NCI-H510A treated with DMSO at 0.1 percent for 48 hours (cell line): ENCODE data around the gene EXOC3.

Source experiments
- DNase-seq: peaks from one replicate; lab custom pipeline; 2025; lab: John Stamatoyannopoulos, UW

The EXOC3 gene

GRCh38 chr5:426392-426976, 16.5 kb upstream of the EXOC3 start:
- DNase-seq = no peak

DNA sequence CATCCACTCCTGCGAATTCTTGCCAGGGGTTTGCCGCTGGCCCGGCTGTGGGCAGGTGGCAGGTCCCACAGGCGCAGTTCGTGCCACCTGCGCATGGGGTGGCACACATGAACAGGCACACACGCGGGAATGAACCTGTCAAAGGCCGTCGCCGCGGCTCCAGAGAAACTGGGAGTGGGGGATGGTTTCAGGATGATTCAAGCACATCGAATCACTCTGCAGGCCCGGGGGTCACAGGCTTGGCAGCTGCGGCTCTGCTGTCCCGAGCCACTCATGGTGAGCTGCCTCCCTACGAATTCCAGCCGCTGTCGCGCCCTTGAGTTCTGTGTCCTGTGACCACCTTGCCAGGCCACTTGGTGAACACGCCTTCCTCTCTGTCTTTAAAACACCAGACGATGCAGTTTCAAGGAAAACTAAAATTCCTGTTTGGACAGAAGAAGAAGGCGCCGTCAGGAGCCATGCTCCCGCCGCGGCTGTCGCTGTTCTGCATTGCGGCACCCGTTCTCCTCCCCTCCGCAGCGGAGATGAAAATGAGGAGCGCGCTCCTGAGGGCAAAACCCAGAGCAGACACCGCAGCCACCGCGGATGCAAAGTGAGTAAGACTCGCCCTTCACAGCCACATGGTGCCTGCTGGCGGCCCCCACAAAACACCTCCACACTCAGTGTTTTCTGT, 15.4 kb upstream of the EXOC3 start:
- DNase-seq = no peak

DNA sequence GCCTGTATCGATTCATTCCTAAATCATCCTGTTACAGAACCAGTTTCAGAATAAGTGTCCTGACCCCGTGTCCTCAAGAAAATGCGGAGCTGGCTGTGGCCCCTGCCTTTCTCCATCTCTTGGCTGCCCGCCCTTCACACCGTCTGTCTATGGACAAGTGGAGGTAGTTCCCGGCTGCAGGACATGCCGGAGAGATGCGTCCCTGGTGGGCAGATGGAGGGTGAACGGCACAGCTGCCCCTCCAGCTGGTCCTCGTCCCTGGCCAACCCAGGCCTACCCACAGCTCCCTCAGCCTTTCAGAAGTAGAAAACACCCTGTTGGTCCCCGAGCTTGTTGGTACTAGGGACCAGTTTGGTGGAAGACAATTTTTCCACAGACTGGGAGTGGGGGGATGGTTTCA, 14.8 kb upstream of the EXOC3 start:
- no peak for DNase-seq

DNA sequence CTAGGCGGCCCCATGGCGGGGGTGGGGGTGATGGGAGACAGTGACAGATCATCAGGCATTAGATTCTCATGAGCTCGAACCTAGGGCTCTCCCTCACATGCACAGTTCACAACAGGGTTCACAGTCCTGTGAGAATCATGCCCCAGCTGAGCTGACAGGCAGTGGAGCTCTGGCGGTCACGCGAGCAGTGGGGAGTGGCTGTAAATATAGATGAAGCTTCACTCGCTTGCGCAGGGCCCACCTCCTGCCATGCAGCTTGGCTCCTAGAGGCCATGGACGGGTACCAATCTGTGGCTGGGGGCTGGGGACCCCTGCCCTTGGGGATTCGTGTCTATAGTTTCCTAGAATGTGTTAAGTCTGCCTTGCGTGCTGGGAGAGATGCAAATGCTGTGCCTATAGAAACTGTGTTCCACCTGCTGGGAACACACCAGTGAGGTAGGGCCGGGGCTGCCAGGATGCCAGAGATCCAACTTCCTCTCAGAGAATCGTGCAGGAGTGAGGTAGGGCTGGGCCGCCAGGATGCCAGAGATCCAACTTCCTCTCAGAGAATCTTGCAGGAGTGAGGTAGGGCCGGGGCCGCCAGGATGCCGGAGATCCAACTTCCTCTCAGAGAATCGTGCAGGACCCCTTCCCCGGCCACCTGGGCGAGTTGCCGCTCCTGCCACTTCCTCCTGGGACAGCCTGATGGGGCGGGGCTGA, 14.1 kb upstream of the EXOC3 start:
- no peak for DNase-seq

GRCh38 chr5:429453-430188, 13.4 kb upstream of the EXOC3 start:
- DNase-seq = no peak

GRCh38 chr5:430214-430925, 12.6 kb upstream of the EXOC3 start:
- DNase-seq = no peak

DNA sequence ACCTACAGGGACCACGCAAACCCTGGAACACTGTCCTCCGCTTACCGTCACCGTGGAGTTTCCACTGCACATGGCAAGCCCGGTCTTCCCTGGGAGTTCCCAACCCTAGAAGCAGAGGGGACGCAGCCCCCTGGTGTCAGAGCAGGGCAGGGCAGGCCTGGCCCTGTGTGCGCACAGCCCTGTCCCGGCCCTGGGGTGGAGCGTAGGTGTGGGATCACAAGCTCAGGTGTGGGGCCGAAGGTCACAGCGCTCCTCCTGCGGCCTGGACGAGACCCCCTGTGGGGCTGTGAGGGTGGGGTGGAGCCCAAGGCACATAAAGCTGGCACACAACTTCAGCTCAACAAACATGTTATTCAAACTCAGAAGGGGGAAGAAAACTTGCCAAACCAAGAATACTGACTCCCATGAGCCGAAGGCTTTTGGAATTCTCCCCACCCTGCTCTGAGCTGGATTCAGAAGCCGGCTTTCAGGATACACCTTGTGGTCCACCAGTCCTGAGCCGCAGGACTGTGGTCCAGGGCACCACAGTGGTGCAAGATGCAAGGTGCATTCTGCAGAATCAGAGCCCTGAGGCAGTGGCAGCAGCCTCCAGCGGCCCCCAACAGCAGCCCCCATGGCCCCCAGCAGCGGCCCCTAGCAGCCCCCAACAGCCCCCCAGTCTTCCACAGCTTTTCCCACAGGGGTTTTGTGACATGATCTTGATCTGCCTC, 11.8 kb upstream of the EXOC3 start:
- peak; percentile 59 for DNase-seq

DNA sequence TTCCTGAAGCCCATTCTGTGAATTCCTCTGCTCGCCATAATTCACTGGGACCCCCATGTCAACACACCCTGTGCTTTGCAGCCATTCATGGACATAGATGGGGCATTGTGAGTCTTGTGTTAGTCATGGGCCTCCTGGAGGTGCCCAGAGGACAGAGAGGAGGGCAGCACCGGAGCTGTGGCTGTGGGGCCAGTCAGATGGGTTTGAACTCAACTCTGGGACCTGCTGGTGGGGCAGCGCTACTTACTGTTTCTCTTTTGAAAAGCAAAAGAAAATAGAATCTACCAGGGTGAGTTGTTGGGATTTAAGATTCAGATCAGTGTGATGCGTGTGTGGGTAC, 11.3 kb upstream of the EXOC3 start:
- no peak for DNase-seq

GRCh38 chr5:432201-432927, 10.6 kb upstream of the EXOC3 start:
- no peak for DNase-seq

GRCh38 chr5:432928-433791, 9.8 kb upstream of the EXOC3 start:
- DNase-seq = no peak

DNA sequence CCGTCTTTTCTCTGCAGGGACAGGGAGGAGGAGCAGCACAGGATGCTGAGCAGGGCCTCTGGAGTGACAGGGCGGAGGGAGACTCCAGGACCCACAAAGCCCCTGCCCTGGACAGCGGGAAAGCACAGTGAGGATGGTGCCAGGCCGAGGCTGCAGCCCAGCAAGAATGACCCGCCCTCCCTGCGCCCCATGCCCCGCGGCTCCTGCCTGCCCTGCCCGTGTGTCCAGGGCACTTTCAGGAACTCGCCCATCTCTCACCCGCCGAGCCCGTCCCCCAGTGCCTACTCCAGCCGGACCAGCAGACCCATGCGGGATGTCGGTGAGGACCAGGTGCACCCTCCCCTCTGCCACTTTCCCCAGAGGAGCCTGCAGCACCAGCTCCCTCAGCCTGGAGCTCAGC, 9.1 kb upstream of the EXOC3 start:
- no peak for DNase-seq

DNA sequence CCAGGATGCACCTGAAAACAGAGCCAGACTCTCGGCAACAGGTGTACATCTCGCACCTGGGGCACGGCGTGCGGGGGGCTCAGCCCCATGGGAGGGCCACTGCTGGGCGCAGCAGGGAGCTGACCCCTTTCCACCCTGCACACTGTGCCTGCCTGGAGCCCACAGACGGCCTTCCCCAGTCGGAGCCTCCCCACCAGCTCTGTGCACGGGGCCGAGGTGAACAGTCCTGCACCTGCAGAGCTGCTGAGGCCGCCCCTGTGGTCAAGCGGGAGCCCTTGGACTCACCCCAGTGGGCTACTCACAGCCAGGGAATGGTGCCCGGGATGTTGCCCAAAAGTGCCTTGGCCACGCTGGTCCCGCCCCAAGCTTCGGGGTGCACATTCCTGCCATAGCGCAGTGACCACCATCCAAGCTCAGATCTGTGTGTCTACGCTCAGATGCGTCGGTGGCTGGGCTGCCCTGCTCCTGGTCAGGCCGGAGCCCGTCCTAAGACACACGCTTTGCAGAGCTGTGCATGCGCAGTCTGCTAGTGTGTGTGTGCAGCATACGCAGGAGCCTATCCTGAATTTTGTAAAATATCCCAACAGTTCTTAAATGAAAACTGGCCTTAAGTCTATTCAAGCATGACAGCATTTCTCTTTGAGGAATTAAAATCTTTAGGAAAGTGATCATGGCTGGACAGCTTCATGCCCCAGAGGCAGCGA, 8.4 kb upstream of the EXOC3 start:
- no peak for DNase-seq

- DNase-seq = no peak
These were observed 7.7 kb upstream of the EXOC3 start for GRCh38 chr5:435156-435790.

DNA sequence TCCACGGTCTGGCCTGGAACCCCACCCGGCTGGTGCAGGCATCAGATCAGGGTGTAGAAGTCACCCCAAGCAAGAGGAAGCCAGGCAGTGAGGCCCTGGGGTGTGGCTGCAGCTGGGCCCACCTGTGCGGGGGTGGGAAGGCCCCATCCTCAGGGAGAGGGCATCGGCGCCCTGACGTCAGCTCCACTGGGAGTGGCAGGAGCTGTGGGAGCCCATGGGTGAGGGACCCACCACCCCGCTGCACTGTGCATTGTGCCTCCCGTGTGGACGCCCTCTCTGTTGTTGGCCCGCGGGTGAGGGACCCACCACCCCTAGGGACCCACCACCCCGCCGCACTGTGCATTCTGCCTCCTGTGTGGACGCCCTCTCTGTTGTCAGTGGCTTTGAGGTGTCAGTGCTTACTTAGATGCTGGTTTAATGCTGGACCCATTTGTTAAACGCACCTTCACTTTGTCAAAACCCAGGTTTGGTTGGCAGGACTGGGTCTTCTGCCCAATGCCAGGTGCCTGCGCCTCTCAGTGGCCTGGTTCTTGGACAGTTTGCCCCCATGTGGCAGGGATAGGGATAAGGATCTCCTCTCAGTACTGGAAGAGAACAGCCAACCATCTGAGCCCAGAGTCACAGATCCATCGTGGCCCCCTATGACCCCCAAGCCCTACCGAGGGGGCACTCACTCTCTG, 6.9 kb upstream of the EXOC3 start:
- DNase-seq = peak; percentile 81

DNA sequence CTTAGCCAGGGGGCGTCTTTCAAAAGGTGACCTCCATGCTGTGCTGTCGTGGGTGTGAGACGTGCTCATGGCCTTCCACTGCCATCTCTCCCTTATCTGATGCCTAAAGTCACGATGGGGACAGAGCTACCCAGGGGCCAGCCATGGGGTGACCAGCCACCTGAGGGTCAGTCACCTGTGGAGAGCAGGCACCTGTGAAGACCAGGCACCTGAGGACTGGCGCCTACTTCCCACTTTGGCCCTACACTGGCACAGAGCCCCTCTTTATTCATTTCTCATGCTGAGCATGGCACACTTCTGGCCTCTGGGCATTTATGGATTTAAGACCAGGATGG, 6.4 kb upstream of the EXOC3 start:
- DNase-seq = no peak

- no peak for DNase-seq
These were observed 5.7 kb upstream of the EXOC3 start for GRCh38 chr5:437281-437771.

- no peak for DNase-seq
These were observed 4.4 kb upstream of the EXOC3 start for GRCh38 chr5:438481-438981.

DNA sequence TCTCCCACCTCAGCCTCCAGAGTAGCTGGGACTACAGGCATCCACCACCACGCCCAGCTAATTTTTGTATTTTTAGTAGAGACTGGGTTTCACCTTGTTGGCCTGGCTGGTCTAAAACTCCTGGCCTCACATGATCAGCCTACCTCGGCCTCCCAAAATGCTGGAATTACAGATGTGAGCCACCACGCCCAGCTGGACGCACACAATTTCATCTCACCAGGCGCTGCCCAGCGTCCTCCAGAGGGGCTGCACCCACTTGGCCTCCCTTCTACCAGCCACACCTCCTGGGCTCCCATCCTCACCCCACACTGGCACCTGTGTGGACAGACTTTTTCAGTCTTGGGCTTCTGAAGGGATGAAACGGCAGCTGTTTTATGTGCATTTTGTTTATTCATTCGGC, 3.8 kb upstream of the EXOC3 start:
- no peak for DNase-seq
